Pons (tissue), 1 donor: Measurements from ENCODE around the gene BYSL.
A peak's percentile ranks its signal among the peaks of the same experiment; 100 is the strongest.
"Not testable (repeated sequence)": the region's sequence is repeated elsewhere in the genome, so short reads cannot be mapped to it uniquely, and the experiment has no call there.

ENCODE experiments used
- DNase-seq: peaks from one replicate; pipeline ENCODE4 v3.0.0-alpha.2; 2016; ENCODE audit warnings: low spot score

Gene BYSL

DNA sequence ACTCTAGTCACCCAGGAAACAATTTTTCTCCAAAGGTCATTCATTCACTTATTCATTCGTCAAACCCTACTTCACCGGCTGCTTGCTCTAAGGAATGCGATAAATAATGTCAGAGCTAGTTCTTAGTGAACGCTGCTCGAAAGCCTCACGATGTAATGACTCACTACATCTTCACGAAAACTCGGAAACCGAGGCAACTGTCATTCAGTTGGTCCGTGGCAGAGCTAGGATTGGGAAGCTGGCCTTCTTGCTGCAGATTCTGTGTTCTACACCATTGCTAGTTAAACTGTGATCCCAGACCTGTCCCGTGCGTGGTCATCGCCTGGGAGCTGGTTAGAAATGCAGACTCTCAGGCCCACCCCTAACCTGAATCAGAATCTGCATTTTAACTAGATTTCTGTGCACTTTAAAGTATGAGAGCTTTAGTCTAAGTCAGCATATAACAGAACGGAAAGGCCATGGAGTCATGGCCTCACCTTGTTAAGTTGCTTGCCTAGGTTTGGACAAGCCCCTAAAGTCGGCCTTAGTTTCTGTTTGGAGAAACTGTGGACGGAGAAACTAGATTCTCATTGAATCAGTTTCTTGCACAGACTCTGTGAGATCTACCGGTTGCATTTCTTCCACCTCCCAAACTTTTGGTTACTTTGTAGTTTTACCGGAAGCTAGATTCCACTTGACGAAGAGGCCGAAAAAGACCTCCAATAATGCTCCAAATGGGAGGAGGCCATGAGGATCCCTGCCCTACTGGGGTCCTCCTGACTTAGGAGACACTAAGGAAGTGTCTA, 21.0 kb downstream of the BYSL start:
- no peak for DNase-seq

DNA sequence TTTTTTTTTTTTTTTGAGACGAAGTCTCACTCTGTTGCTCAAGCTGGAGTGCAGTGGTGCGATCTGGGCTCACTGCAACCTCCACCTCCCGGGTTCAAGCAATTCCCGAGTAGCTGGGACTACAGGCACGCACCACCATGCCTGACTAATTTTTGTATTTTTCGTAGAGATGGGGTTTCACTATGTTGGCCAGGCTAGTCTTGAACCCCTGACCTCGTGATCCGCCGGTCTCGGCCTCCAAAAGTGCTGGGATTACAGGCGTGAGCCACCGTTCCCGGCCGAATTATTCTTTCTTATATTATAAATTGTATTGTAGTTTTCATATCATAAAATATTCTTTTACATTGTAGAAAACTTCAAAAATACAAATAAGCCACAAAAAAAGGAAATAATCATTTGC, 21.6 kb downstream of the BYSL start:
- DNase-seq, result not testable (repeated sequence)

DNA sequence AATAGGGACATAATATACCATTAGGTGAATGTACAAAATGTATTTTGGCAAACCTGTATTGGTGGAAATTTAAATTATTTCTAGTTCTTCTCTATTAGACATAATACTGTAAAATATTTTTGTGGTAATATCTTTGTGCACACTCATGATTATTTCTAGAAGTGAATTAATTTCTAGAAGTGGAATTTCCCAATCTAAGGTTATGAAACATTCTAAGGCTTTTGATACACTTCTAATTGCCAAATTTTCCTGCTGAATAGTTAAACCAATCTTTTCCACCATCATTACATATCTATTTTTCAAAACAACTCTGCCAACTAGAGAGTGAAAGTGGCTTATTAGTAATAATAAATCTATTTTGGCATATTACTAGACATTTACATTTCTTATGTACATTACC, 22.2 kb downstream of the BYSL start:
- DNase-seq, result no peak

DNA sequence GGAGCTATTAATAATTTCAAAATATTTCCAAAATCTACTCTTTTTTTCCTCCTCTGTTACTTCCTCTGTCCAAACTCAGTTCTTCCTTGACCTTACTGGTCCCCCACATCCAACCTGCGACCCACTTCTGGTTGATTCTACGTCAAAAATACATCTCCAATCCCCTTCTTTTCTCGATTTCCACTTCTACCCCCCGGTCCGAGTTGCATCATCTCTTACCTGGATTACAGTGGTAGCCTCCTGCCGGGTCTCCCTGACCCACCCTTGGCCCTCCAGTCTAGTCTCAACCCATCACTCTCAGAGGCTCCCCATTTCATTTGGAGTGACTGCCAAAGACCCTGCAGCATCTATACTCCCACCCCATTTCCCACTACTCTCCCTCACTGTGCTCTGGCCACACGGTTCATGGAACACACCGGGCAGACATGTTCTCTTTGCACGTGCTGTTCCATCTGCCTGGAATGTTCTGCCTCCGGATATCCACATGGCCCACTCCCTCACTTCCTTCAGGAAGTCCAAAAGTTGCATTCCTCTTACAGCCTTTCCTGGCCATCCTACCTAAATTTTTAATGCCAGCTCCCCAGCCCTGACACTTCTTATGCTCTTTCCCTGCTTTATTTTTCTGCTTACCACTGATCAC, 26.4 kb downstream of the BYSL start:
- DNase-seq, result no peak

DNA sequence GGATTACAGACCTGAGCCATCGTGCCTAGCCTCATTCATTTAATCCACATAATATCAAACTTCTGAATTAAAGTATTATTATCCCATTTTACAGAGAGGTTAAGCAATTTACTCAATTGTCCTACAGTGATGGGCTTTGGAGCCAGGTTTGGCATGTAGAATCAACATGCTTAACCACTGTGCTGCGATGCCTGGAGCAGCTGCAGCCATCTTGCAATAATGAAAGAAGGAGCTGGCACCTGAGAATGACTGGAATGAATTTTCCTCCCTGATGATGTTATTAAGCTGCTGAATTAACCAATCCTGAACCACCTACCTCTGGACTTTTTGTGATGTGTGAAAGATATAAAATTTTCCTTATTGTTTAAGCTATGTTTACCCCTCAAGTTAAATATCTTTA, 33.4 kb downstream of the BYSL start:
- no peak for DNase-seq

DNA sequence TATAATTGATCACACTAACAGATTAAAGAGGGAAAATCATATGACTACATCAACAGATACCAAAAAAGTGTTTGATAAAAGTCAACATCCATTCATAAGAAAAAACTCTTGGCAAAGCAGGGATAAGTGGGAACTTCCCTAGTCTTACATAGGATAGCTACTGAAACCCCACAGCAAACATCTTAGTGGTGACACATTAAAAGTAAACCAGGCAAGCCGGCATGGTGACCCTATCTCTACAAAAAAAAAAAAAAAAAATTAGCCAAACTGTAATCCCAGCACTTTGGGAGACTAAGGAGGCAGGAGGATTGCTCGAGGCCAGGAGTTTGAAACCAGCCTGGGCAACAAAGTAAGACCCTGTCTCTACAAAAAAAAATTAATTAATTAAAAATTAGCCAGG, 34.1 kb downstream of the BYSL start:
- no peak for DNase-seq

DNA sequence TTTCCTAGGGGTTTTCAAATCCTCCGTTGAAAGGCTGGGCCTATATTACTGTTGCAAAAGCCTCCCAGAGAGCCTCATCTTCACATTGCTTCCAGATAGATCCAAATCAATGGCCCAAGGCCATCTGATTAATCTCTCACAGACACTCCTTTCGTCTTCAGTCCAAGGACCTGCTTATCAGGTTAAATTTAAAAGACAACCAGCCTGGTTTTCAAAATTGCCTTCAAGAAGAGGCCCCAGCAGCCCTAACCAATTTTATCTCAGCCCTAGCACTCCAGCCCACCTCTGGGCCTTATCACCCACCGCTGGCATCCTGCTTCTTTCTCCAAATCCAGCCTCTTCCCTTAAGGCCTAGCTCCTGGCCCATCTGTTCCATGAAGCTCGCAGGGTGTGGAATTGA, 35.8 kb downstream of the BYSL start:
- no peak for DNase-seq

DNA sequence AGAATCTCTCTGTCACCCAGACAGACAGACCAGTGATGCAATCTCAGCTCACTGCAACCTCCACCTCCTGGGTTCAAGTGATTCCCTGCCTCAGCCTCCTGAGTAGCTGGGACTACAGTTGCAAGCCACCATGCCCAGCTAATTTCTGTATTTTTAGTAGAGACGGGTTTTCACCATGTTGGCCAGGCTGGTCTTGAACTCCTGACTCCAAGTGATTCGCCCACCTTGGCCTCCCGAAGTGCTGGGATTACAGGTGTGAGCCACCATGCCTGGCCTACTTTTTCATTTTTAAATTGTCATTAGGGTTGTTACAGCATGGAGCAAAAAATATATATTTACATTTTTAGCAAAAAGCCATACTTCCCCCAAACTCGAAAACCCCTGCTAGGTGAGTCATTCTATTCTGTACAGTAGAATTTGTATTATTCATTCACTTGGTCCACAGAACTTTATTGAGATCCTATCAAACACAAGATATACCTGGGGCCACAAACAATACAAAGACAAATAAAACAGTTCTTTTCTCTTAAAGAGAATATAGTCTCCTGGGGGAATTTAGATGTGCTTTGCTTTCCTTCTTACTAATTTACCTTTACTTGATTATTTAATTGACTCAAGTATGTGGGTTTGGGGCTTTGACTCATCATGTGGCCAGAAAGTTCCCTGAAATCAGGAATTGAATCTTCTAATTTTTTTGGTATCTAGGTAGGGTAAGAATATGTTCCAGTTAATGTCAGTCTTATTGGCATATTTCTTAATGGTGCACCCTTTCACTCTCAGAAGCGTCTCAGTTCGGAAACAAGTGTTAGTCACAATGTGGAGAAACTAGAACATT, 36.9 kb downstream of the BYSL start:
- no peak for DNase-seq

DNA sequence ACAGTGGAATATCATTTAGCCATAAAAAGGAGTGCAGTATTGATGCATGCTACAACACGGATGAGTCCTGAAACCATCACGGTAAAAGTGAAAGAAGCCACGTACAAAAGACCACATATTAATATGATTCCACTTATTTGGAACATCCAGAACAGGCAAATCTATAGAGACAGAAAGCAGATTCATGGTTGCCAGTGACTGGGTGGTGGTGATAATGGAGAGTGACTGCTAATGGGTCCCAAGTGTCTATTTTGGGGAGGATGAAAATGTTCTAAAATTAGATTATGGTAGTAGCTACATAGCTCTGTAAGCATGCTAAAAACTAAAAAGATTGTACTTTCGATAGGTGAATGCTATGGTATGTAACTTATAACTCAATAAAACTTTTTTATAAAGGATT, 38.7 kb downstream of the BYSL start:
- no peak for DNase-seq

DNA sequence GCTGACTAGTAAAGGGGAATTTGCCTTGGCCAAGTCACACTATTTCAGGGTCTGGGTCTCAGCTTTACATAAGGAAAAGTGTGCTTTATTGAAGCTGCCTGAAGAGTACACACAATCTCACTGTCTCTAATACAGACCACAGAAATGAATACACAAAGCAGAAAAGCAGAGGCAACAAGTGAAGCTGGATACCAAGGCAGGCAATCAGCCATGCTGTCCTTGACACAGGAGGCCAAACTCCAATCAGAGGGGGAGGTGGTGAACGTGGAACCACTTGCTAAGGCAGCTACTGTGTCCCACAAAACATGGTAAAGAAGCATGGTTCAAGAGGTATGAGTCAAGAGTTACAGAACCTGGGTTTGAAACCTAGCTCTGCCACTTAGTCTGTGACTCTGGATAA, 42.1 kb downstream of the BYSL start:
- DNase-seq, result no peak

DNA sequence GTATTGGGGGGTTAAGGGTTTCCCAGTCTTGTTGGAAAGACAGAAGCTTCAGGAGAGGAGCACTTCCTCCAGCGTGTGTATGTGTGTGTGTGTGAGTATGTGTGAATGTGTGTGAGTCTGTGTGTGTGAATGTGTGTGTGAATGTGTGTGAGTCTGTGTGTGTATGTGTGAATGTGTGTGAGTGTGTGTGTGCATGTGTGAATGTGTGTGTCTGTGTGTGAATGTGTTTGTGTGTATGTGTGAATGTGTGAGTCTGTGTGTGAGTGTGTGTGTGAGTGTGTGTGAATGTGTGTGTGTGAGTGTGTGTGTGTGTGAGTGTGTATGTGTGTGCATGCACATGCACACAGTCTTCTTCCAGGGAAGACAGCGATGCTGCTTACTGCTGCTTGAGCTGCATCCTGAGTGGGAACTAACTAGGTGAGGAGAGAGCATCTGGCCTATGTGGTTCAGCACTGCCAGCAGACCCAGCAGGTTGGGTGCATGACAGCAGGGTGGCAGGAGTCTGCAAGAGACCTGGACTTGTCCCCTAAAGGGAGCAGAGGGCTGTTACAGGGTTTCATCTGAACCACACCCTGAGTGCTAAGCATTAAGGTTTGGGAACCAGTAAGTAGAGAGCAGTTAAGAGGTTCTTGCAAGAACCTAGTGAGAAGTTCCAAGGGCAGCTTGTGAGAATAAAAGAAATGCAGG, 43.0 kb downstream of the BYSL start:
- no peak for DNase-seq

DNA sequence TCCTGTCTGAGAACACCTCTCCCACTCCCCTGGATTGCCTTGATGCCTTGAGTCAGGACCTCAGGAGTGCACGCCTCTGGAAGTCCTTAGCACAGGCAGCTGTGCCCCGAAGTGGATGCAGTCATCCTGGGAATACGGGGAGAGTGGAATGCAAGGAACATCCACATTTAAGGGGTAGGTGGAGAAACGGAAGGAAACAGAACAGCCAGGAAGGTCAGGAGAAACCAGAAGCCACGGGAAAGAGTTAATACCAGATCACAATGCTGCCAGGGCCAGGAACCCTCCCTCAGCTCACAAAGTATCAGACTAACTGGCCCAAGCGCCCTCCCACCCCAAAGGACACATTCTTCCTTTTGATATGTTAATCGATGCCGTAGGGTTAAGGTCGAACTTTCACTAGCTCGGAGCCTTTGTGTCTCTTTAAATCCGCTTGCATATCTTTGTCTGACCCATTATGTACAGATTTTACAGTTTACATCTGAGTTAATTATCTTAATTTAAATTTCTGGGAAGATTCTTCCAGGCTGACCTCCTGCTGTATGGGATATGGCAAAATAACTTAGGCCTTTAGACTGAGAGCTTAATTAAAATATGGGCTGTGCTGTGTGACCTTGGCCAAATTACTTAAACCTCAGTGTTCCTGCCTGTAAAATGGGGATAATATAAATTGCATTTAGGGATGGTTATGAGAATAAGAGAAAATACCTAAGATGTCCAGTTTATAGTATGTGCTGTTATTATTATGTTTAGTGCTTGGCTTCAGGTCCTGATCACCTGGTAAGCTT, 44.3 kb downstream of the BYSL start:
- DNase-seq, result no peak

DNA sequence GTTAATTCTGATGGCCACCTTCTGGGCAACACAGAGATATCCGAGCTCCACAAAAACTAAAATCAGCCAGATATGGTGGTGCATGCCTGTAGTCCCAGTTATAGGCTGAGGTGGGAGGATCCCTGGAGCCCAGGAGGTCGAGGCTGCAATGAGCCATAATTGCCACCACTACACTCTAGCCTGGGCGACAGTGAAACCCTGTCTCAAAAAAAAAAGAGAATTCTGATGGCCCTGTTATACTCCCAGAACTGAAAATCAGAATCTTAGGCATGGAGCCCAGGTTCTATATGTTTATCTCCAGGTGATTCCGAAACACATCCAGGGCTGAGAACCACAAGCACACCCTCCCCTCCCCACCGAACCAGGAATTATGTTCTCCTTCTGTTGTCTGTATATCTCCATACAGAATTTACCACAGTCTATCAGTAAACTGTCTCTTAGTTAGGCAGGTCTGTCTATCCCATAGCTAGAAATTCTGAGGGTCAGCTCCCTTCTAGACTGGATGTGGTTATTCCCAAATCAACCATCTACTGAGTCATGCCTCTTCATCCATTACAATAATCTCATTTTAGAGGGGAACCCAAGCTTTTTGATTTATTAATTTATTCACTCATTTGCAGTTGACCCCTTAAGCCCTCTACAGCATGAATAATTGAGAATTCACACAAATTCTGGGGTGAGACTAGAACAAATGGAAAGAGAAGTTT, 45.1 kb downstream of the BYSL start:
- no peak for DNase-seq

DNA sequence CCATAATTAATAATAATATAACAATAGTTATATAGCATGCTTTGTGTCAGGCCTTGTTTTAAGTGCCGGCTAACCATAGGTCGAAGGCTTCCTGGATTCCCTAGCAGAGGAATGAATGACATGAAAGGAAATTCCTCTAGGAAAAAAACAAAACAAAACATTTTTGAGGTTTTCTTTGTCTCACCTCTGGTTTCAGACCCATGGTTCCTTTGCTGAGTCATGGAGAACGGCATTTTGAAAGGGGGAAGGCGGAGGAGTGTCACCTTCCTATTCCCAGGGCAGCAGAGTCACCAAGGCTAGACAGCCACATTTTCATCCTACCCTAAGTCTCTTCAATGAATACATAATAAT, 45.6 kb downstream of the BYSL start:
- DNase-seq, result no peak

DNA sequence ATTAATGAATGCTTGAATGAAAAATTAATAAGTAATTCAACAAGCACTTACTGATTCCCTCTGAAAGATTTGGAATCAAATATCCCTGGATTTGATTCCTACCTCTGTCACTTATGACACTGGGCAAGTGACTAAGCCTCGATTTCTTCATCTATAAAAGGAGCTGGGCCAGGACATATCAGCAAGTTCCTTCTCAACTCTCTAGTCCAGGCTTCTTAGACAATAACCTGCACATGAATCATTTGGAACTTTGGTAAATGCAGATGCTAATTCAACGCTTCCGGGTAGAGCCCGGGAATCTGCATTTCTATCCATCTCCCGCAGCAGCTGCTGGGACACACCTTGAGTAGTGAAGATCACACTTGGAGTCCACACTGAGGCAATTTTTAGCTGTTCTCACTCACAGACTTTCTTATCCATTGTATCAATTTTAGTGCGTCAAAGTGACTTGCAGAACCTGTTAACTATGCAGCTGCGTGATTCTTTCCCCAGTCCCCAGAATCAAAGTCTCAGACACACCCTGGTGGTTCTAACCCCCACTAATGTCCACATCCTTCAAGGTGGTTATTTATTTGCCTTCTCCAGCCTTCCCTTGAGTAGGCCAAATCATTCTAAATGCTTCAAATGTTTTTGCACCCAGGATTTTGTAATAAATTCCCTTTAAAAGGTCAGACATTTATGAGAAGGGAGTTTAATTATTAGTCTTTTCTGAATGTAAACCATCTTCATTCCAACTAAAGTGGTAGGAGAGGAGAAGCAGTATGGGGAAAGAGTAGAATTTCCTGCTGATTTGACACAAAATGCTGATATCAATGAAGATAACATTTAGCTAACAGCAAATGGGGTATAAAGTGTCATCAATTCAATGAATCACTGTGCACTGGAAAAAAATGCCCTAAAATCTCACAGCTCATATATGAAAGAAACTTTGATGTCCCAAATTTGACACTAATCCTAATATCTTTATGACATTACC, 46.3 kb downstream of the BYSL start:
- no peak for DNase-seq

DNA sequence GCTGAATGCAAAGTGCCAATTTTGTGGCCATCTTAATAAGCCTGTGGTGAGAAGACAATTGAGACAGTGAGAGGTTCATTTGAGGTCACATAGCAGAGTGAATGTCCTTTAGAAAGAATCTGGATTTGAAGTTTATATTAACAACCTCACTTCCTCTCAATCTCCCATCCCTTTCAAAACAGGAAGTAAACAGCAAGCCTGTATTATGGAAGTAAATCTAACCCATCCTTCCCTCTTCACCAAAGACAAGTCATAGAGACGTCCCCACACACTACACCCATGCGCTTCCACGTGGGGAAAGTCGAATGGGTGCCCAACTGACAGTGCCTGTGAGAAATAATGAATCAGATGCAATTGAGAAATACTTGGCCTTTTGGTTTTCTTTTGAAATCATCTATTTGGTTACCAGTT, 49.1 kb downstream of the BYSL start:
- peak; percentile 16 for DNase-seq

DNA sequence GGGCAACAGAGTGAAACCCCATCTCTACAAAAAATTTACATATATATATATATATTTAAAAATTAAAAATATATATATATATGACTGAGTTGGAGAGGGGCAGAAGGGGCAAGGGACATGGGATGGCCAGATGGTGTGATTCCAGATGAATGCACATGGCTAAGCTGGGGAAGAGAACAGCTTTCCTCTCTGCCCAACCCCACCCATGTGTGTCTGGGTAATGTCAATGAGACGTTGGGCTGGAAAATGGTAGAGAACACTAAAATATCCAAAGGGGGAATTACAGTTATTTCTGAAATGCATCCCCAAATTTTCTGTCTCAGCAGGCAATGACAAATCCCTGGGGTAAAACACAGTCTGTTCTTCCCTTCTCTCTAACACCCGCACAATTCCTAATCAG, 51.5 kb downstream of the BYSL start:
- DNase-seq, result no peak

DNA sequence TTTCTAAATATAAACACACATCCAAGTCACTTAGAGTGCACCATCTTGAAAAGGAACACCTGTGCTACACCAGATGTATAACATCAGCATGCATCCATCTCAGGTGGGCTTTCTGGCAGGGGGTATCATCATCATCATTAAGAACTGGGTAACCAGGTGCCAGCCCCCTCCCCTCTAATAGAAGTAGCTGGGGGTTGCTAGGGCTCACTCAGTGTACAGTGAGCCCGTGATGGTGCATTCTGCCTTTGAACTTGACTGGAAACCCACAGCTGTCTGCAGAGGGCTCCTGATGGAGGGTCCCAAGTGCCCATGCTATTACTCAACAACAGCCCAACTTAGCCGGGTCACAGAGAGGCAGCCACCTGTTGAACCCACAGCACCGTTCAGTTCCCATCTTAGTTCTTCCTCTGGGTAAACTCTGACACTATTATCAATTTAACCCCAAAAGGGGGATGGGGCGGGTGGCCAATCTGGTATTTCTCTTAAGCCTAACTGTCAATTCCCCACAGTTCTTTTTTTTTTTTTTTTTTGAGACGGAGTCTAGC, 53.1 kb downstream of the BYSL start:
- DNase-seq, result no peak

DNA sequence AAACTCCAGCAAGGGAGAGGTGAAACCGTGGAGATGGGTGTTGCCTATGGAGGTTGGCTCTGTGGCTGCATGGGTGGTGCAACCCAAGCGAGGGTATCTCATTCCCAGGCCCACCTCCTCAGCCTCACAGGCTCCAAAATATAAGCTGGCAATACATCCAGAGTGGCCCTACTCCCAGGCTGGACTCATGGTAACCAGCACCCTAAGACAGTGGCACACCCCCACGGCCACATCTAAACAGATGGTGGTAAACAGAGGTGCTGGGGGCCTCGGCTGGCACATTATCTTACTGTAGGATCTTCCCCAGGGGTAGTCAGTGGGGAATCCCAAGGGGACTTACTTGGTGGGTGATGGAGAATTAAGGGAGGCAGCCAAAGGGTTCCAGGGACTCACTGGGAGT, 54.0 kb downstream of the BYSL start:
- DNase-seq, result no peak
